GM12878 (cell line): ENCODE results near the gene SLC4A2. TPM values are rescaled to one million over a fixed set of nuclear protein-coding genes. Genes with fewer than 3 reads are reported as not detected.

Experiments
- E2F4 ChIP-seq: IDR thresholded peaks from 2 replicates; pipeline ENCODE4 v1.6.1; 2012; ENCODE audit warnings: low read depth, low read length, improper control_type of control experiment
- IRF3 ChIP-seq: fragments of 450-650 bp; IDR thresholded peaks from 2 replicates; pipeline ENCODE4 v1.6.1; 2014; ENCODE audit warnings: mild to moderate bottlenecking
- PBX3 ChIP-seq: IDR thresholded peaks from 2 replicates; pipeline ENCODE4 v1.6.1; 2011; ENCODE audit warnings: mild to moderate bottlenecking, low read depth, low read length, moderate library complexity; ENCODE audit not compliant: insufficient replicate concordance
- PRDM15 ChIP-seq: fragments of 450-650 bp; formaldehyde crosslinking; IDR thresholded peaks from 2 replicates; pipeline ENCODE4 v1.4.0; 2020; ENCODE audit warnings: mild to moderate bottlenecking, moderate library complexity
- RBBP5 ChIP-seq: fragments of 200-600 bp; sonication (generic); conservative IDR thresholded peaks from 2 replicates; pipeline ENCODE4 v1.6.1; 2016
- polyA plus RNA-seq, 11 experiments: library from polyadenylated mRNA; depleted of rRNA in 4 of 11; unstranded in 6 of 11; stranded (reverse) in 5 of 11; fragments of >200 nt; fragmentation: Nextera tagmentation in 4 of 11; fragmentation: Illumina TruSeq in 1 of 11; extraction: Ambion mirVana in 4 of 11; extraction: Trizol in 1 of 11; gene quantifications; 1 replicate in 1 of 11; 2 replicates in 10 of 11; pipeline versions ENCODE4 v1.2.1 to v1.2.3, GENCODE V29; 2011 to 2016; ENCODE audit warnings: inconsistent platforms in 2 of 11, missing spikeins in 2 of 11, low read depth in 1 of 11
- total RNA-seq, 4 experiments: library from RNA; depleted of rRNA in 3 of 4; stranded (reverse); fragments of >200 nt in 3 of 4; fragmentation: Illumina TruSeq in 1 of 4; extraction: Trizol in 1 of 4; gene quantifications; 2 replicates each; pipeline versions ENCODE4 v1.2.1 to v1.2.3, GENCODE V29; 2013 to 2021

The SLC4A2 gene
- total and polyA plus RNA-seq, 10 of the 15 experiments (the other 5 are each of a cell fraction or from before 2014, with no cell fraction given): 2.7 to 78.6 (median 30.1) TPM

- TF ChIP-seq PRDM15 (CRISPR knock-in tag) (no peak), E2F4 (no peak), RBBP5 (no peak), IRF3 (no peak), PBX3 (no peak)
Measured at GRCh38 chr7:151016505-151016904, 42.9 kb upstream of the SLC4A2 start (continued).
